ENCODE measurements around the gene PEX10. TPM values are rescaled to one million over a fixed set of nuclear protein-coding genes. Genes with fewer than 3 reads are reported as not detected.

PEX10 gene
- total and polyA plus RNA-seq, 9 donors: 16.3 to 20.6 (median 18.5) TPM

DNA sequence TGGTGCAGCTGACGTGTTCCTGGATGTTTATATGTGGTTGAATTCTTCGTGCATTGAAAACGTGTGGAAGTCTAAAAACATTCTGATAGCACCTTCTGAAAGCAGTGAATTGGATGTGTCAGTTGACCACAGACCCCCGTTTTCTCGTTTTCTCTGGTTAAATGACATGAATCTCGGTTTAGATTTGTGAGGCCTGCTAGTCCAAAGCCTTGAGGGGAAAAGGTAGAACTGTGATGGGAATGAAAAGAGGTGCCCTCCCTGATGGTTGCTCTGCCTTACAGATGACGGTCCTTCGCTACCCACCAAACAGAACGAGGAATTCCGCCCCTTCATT, 11.8 kb downstream of the PEX10 start:
- no peak overlapping the region for H3K4me3 ChIP-seq (ENCODE audit: low read length)
- H3K27me3 ChIP-seq (ENCODE audit: control insufficient read depth, insufficient read depth, low read length): no peaks in the 10 kb centered on the region
- H3K9me3 ChIP-seq (replicated peaks; ENCODE audit: control insufficient read depth, low read depth, low read length): no peaks in the 10 kb centered on the region
- no peaks in the 10 kb centered on the region for H3K4me1 ChIP-seq (ENCODE audit: control insufficient read depth, insufficient read depth, low read length)
- no peak overlapping the region for H3K27ac ChIP-seq (ENCODE audit: low read length)
- H3K36me3 ChIP-seq (ENCODE audit: control insufficient read depth, insufficient read depth, low read length): peaks cover 94% of the 10 kb centered on the region
- no peak for DNase-seq
- WGBS (ENCODE audit: insufficient coverage): 90% methylated on average over 6 of the region's 10 CpGs

GRCh38 chr1:2399890-2400575, 12.3 kb downstream of the PEX10 start:
- WGBS (ENCODE audit: insufficient coverage): 89% methylated on average over 19 of the region's 22 CpGs
- H3K9me3 ChIP-seq (replicated peaks; ENCODE audit: control insufficient read depth, low read depth, low read length): no peaks in the 10 kb centered on the region
- no peak overlapping the region for H3K4me3 ChIP-seq (ENCODE audit: low read length)
- H3K36me3 ChIP-seq (ENCODE audit: control insufficient read depth, insufficient read depth, low read length): peaks cover 94% of the 10 kb centered on the region
- H3K27ac ChIP-seq (ENCODE audit: low read length): no peak overlapping the region
- no peaks in the 10 kb centered on the region for H3K27me3 ChIP-seq (ENCODE audit: control insufficient read depth, insufficient read depth, low read length)
- H3K4me1 ChIP-seq (ENCODE audit: control insufficient read depth, insufficient read depth, low read length): no peaks in the 10 kb centered on the region
- no peak for DNase-seq

- no peaks in the 10 kb centered on the region for H3K4me1 ChIP-seq (ENCODE audit: control insufficient read depth, insufficient read depth, low read length)
- no peaks in the 10 kb centered on the region for H3K27me3 ChIP-seq (ENCODE audit: control insufficient read depth, insufficient read depth, low read length)
- DNase-seq: no peak
- peaks cover 94% of the 10 kb centered on the region for H3K36me3 ChIP-seq (ENCODE audit: control insufficient read depth, insufficient read depth, low read length)
- H3K27ac ChIP-seq (ENCODE audit: low read length): no peak overlapping the region
- H3K4me3 ChIP-seq (ENCODE audit: low read length): no peak overlapping the region
- H3K9me3 ChIP-seq (replicated peaks; ENCODE audit: control insufficient read depth, low read depth, low read length): no peaks in the 10 kb centered on the region
- WGBS (ENCODE audit: insufficient coverage): 92% methylated on average over 7 of the region's 7 CpGs
These were observed 13.5 kb downstream of the PEX10 start for GRCh38 chr1:2398871-2399270.

DNA sequence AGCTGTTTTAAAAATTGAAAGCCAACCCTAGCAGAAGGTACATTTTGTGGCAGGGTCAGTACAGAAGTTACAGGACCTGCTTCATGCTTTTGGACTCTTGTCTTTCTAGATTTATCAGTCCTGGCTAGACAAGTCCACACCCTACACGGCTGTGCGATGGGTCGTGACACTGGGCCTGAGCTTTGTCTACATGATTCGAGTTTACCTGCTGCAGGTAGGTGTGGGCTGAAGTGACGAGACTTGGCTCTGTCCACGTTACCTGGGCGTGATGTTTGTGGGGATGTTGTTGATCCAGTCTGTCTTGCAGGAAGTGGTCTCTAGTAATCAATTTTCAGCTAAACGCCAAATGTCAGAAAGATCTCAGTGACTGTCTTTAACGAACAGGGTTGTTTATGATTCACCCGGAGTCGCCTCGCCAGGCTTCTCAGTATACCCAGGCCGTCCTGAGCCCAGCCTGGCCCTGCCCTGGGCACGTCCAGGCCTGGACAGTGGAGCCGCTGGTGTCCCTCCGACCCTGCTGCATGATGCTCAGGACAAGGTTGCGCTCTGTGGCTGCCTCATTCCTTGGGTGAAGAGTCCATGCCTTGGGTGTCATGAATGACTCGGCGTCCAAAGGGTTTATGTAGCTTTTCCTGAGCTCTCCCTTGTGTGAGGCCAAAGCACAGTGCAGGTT, 15.2 kb downstream of the PEX10 start:
- Histone ChIP-seq H3K4me1 (ENCODE audit: control insufficient read depth, insufficient read depth, low read length) (peaks cover 14% of the 10 kb centered on the region), H3K27ac (ENCODE audit: low read length) (no peak overlapping the region), H3K36me3 (ENCODE audit: control insufficient read depth, insufficient read depth, low read length) (peaks cover 87% of the 10 kb centered on the region), H3K9me3 (replicated peaks; ENCODE audit: control insufficient read depth, low read depth, low read length) (no peaks in the 10 kb centered on the region), H3K27me3 (ENCODE audit: control insufficient read depth, insufficient read depth, low read length) (no peaks in the 10 kb centered on the region), H3K4me3 (ENCODE audit: low read length) (no peak overlapping the region)
- WGBS (ENCODE audit: insufficient coverage): 94% methylated on average over 17 of the region's 19 CpGs
- no peak for DNase-seq

DNA sequence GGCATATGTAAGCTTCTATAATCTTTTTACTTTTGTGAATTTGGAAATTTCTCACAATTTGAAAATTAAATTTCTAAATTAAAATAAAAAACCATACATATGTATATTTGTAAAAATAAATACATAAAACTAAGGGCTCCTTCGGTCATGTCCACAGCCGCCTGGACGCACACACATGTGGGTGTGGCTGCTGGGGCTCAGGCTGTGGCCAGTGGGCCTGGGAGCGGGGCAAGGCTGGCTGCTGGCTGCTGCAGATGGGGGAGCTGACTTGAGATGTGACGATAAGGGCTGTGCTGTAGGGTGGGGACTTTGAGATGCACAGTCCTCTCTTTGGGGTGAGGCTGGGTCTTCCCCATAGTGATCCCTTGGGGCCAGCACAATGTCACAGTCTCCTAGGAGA, 15.9 kb downstream of the PEX10 start:
- WGBS (ENCODE audit: insufficient coverage): 88% methylated on average over 4 of the region's 5 CpGs
- H3K4me1 ChIP-seq (ENCODE audit: control insufficient read depth, insufficient read depth, low read length): peaks cover 14% of the 10 kb centered on the region
- H3K9me3 ChIP-seq (replicated peaks; ENCODE audit: control insufficient read depth, low read depth, low read length): no peaks in the 10 kb centered on the region
- no peak overlapping the region for H3K4me3 ChIP-seq (ENCODE audit: low read length)
- H3K27me3 ChIP-seq (ENCODE audit: control insufficient read depth, insufficient read depth, low read length): no peaks in the 10 kb centered on the region
- H3K27ac ChIP-seq (ENCODE audit: low read length): no peak overlapping the region
- H3K36me3 ChIP-seq (ENCODE audit: control insufficient read depth, insufficient read depth, low read length): peaks cover 80% of the 10 kb centered on the region
- DNase-seq: no peak

DNA sequence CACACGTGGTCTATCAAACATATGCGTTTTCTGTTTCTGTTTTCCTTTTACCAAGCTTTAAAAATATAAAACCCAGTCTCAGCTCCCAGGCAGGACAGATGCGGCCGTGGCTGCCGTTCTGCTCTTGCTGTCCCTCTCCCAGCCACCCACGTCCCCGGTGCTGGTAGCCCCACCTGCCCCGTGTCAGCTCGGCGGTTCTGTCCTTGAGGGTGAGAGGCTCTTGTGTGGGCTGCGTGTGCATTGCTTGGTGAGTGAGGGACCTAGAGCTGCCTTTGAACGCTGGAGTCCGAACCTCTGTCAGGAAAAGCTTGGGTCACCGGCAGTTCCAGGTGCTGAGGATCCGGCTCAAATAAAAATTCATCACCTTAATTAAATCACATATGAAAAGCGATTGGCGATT, 16.3 kb downstream of the PEX10 start:
- peaks cover 78% of the 10 kb centered on the region for H3K36me3 ChIP-seq (ENCODE audit: control insufficient read depth, insufficient read depth, low read length)
- 82% methylated on average over 7 of the region's 17 CpGs for WGBS (ENCODE audit: insufficient coverage)
- H3K27me3 ChIP-seq (ENCODE audit: control insufficient read depth, insufficient read depth, low read length): no peaks in the 10 kb centered on the region
- DNase-seq: no peak
- H3K4me1 ChIP-seq (ENCODE audit: control insufficient read depth, insufficient read depth, low read length): peaks cover 14% of the 10 kb centered on the region
- no peaks in the 10 kb centered on the region for H3K9me3 ChIP-seq (replicated peaks; ENCODE audit: control insufficient read depth, low read depth, low read length)
- H3K27ac ChIP-seq (ENCODE audit: low read length): no peak overlapping the region
- no peak overlapping the region for H3K4me3 ChIP-seq (ENCODE audit: low read length)

- WGBS (ENCODE audit: insufficient coverage): 86% methylated on average over 9 of the region's 10 CpGs
- no peak overlapping the region for H3K4me3 ChIP-seq (ENCODE audit: low read length)
- H3K27ac ChIP-seq (ENCODE audit: low read length): no peak overlapping the region
- no peak for DNase-seq
- H3K27me3 ChIP-seq (ENCODE audit: control insufficient read depth, insufficient read depth, low read length): no peaks in the 10 kb centered on the region
- H3K4me1 ChIP-seq (ENCODE audit: control insufficient read depth, insufficient read depth, low read length): peaks cover 21% of the 10 kb centered on the region
- peaks cover 70% of the 10 kb centered on the region for H3K36me3 ChIP-seq (ENCODE audit: control insufficient read depth, insufficient read depth, low read length)
- H3K9me3 ChIP-seq (replicated peaks; ENCODE audit: control insufficient read depth, low read depth, low read length): no peaks in the 10 kb centered on the region
These were observed 17.1 kb downstream of the PEX10 start for GRCh38 chr1:2395245-2395644.

DNA sequence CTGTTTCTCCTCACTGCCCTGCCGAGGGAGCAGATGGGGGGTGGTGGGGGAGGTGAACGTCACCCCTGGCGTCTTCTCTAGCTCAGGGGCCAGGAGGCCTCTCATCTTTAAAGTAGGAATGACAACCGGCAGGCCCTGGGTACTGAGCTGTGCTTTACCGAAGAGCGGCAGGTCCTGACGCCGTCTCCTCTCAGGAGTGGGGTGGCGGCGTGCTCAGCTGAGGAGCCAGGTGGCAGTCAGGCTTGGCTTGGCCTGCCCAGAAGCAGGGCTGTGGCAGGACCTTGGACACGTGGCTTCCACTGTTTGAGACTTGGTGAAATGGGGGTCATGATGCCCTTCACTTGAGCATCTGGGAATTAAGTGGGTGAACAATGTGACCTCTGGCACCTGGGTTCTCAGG, 17.6 kb downstream of the PEX10 start:
- Histone ChIP-seq H3K36me3 (ENCODE audit: control insufficient read depth, insufficient read depth, low read length) (peaks cover 66% of the 10 kb centered on the region), H3K4me3 (ENCODE audit: low read length) (no peak overlapping the region), H3K27ac (ENCODE audit: low read length) (no peak overlapping the region), H3K4me1 (ENCODE audit: control insufficient read depth, insufficient read depth, low read length) (peaks cover 24% of the 10 kb centered on the region), H3K27me3 (ENCODE audit: control insufficient read depth, insufficient read depth, low read length) (no peaks in the 10 kb centered on the region), H3K9me3 (replicated peaks; ENCODE audit: control insufficient read depth, low read depth, low read length) (no peaks in the 10 kb centered on the region)
- DNase-seq: no peak
- WGBS (ENCODE audit: insufficient coverage): 85% methylated on average over 10 of the region's 11 CpGs

DNA sequence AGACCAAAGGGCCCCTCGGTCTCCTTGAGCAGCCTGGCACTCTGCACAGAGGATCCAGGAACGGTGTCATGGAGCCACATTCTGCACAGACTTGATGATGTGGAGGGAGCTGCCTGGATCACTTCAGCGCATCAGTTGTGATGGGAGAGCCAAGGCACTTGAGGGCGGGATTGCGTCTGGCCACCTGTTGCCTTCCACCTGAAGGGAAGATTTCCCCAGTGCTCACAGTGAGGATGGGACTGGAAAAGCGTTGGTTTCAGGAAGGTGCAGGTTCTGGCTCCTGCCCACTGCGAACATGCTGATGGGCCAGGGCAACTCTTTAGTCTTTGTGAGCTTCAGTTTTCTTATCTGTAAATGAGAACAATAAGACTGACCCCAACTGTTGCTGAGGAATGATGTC, 18.1 kb downstream of the PEX10 start:
- H3K27me3 ChIP-seq (ENCODE audit: control insufficient read depth, insufficient read depth, low read length): no peaks in the 10 kb centered on the region
- H3K4me1 ChIP-seq (ENCODE audit: control insufficient read depth, insufficient read depth, low read length): peaks cover 24% of the 10 kb centered on the region
- no peaks in the 10 kb centered on the region for H3K9me3 ChIP-seq (replicated peaks; ENCODE audit: control insufficient read depth, low read depth, low read length)
- no peak for DNase-seq
- 90% methylated on average over 5 of the region's 7 CpGs for WGBS (ENCODE audit: insufficient coverage)
- no peak overlapping the region for H3K4me3 ChIP-seq (ENCODE audit: low read length)
- peaks cover 61% of the 10 kb centered on the region for H3K36me3 ChIP-seq (ENCODE audit: control insufficient read depth, insufficient read depth, low read length)
- no peak overlapping the region for H3K27ac ChIP-seq (ENCODE audit: low read length)

DNA sequence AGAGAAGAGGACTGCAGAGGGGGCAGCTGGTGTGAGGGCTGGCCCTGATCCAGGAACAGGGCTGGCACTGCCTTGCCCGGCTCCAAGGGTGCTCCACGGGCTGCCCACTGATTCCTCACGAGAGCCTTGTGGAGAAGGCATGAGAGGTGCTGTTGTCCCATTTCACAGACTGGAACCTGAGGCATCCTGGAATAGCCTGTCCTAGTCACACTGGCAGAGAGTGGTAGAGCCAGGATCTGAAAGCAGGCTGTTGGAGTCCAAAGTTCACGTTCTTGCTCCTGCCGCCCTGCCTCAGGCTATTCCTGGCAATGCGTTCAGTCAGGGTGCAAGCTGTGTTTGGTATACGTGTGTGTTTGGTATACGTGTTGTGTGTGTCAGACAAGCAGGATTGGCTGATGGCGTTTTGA, 18.9 kb downstream of the PEX10 start:
- no peaks in the 10 kb centered on the region for H3K9me3 ChIP-seq (replicated peaks; ENCODE audit: control insufficient read depth, low read depth, low read length)
- no peak overlapping the region for H3K27ac ChIP-seq (ENCODE audit: low read length)
- 91% methylated on average over 9 of the region's 9 CpGs for WGBS (ENCODE audit: insufficient coverage)
- no peak overlapping the region for H3K4me3 ChIP-seq (ENCODE audit: low read length)
- DNase-seq: no peak
- H3K36me3 ChIP-seq (ENCODE audit: control insufficient read depth, insufficient read depth, low read length): peaks cover 54% of the 10 kb centered on the region
- no peaks in the 10 kb centered on the region for H3K27me3 ChIP-seq (ENCODE audit: control insufficient read depth, insufficient read depth, low read length)
- peaks cover 24% of the 10 kb centered on the region for H3K4me1 ChIP-seq (ENCODE audit: control insufficient read depth, insufficient read depth, low read length)
